Measurements from ENCODE around the gene AQP6.
"Not testable (repeated sequence)": the region's sequence is repeated elsewhere in the genome, so short reads cannot be mapped to it uniquely, and the experiment has no call there.

Gene AQP6

GRCh38 chr12:49984476-49985359 is 12.0 kb downstream of the AQP6 start:
- no peak for DNase-seq (ENCODE audit: low read depth)
- no peak for TF ChIP-seq CTCF (IDR thresholded peaks at IDR 0.05; ENCODE audit: control insufficient read depth, extremely low read depth, insufficient read depth)
- no peak overlapping the region for H3K4me3 ChIP-seq (ENCODE audit: low read depth, low read length)

- H3K4me3 ChIP-seq (ENCODE audit: low read depth, low read length) = no peak overlapping the region
- DNase-seq (ENCODE audit: low read depth) = no peak
- no peak for TF ChIP-seq CTCF (IDR thresholded peaks at IDR 0.05; ENCODE audit: control insufficient read depth, extremely low read depth, insufficient read depth)
Measured at GRCh38 chr12:49985981-49986380, 13.2 kb downstream of the AQP6 start.

- DNase-seq (ENCODE audit: low read depth); H3K4me3 ChIP-seq (ENCODE audit: low read depth, low read length): not testable (repeated sequence)
Measured at GRCh38 chr12:49986476-49986875, 13.7 kb downstream of the AQP6 start.

- DNase-seq (ENCODE audit: low read depth) = no peak
- H3K4me3 ChIP-seq (ENCODE audit: low read depth, low read length) = no peak overlapping the region
- no peak for TF ChIP-seq CTCF (IDR thresholded peaks at IDR 0.05; ENCODE audit: control insufficient read depth, extremely low read depth, insufficient read depth)
Measured at GRCh38 chr12:49987625-49988303, 15.0 kb downstream of the AQP6 start.

GRCh38 chr12:49989400-49989799 is 16.7 kb downstream of the AQP6 start:
- not testable (repeated sequence) for H3K4me3 ChIP-seq (ENCODE audit: low read depth, low read length); DNase-seq (ENCODE audit: low read depth)

- no peak for DNase-seq (ENCODE audit: low read depth)
- H3K4me3 ChIP-seq (ENCODE audit: low read depth, low read length) = no peak overlapping the region
- no peak for TF ChIP-seq CTCF (IDR thresholded peaks at IDR 0.05; ENCODE audit: control insufficient read depth, extremely low read depth, insufficient read depth)
Measured at GRCh38 chr12:49990273-49990672, 17.5 kb downstream of the AQP6 start.

GRCh38 chr12:49998453-49998852 is 25.7 kb downstream of the AQP6 start:
- no peak for TF ChIP-seq CTCF (IDR thresholded peaks at IDR 0.05; ENCODE audit: control insufficient read depth, extremely low read depth, insufficient read depth)
- no peak for DNase-seq (ENCODE audit: low read depth)
- no peak overlapping the region for H3K4me3 ChIP-seq (ENCODE audit: low read depth, low read length)

- no peak for TF ChIP-seq CTCF (IDR thresholded peaks at IDR 0.05; ENCODE audit: control insufficient read depth, extremely low read depth, insufficient read depth)
- no peak overlapping the region for H3K4me3 ChIP-seq (ENCODE audit: low read depth, low read length)
- DNase-seq (ENCODE audit: low read depth) = no peak
Measured at GRCh38 chr12:50003595-50003994, 30.8 kb downstream of the AQP6 start.

Measured in LNCaP clone FGC (cell line).